Vagina (tissue), 2 donors: ENCODE results near the gene GADD45B.

Source experiments
- CTCF ChIP-seq, 3 experiments: fragments of 450-650 bp in 2 of 3; fragments of 200-600 bp in 1 of 3; sonication (generic) in 1 of 3; IDR thresholded peaks; one replicate each; pipeline ENCODE4 v1.5.1; 2017 to 2019; ENCODE audit warnings: antibody characterized with exemption in 3 of 3, mild to moderate bottlenecking in 2 of 3, moderate library complexity in 2 of 3
- POLR2A ChIP-seq, 2 donors: fragments of 450-650 bp; IDR thresholded peaks; one replicate each; pipeline ENCODE4 v1.6.1; 2017; ENCODE audit warnings: antibody characterized with exemption in 2 of 2, mild to moderate bottlenecking in 2 of 2, moderate library complexity in 2 of 2

GRCh38 chr19:2494447-2495129 lies 18.7 kb downstream of the GADD45B start:
- TF ChIP-seq CTCF (IDR thresholded peaks at IDR 0.05): no peak
- TF ChIP-seq POLR2A (IDR thresholded peaks at IDR 0.05): no peak
